Endothelial cell of umbilical vein (primary cell): Measurements from ENCODE around the gene UGT3A2. TPM values are rescaled to one million over a fixed set of nuclear protein-coding genes. Genes with fewer than 3 reads are reported as not detected.

Source experiments
- BruUV-seq: library from RNA; stranded (reverse); fragments of 400-500 nt; replicated peaks from 2 replicates; lab custom pipeline; 2021; lab: Mats Ljungman, UMichigan
- CTCF ChIA-PET: fragments of 300-600, 350-600 bp; sonication (Branson Sonifier 250); formaldehyde crosslinking; loops from one replicate; lab custom pipeline; 2021; ENCODE audit warnings: antibody characterized with exemption, inconsistent platforms; lab: Charles Lee
- POLR2A ChIA-PET: fragments of 300-600, 350-600 bp; sonication (Branson Sonifier 250); formaldehyde crosslinking; loops from one replicate; lab custom pipeline; 2021; ENCODE audit warnings: antibody characterized with exemption, inconsistent platforms; lab: Charles Lee
- DNase-seq: peaks from one replicate; pipeline ENCODE4 v3.0.0-alpha.2; 2011; ENCODE audit warnings: low read depth, low spot score
- FAIRE-seq: peaks from 2 replicates; lab custom pipeline; 2011; peaks lifted over from hg19 to GRCh38; lab: Jason Lieb, UNC
- H2AFZ ChIP-seq: 2 replicates; pipeline ENCODE4 v1.6.0; 2012; ENCODE audit warnings: low read depth, low read length, control low read depth, inconsistent platforms
- H3K27ac ChIP-seq: 2 replicates; pipeline ENCODE4 v1.5.1; 2011; ENCODE audit warnings: low read depth, mild to moderate bottlenecking, control low read depth, low read length, moderate library complexity; ENCODE audit not compliant: insufficient read depth
- H3K27me3 ChIP-seq, 2 experiments: 2 replicates each; pipeline versions ENCODE4 v1.6.0 to v1.6.1; 2011; ENCODE audit warnings: low read length in 2 of 2, mixed read lengths in 1 of 2; ENCODE audit not compliant: control insufficient read depth in 2 of 2, insufficient read depth in 2 of 2
- H3K36me3 ChIP-seq, 2 experiments: 2 replicates in 1 of 2; 3 replicates in 1 of 2; pipeline ENCODE4 v1.5.1; 2011; ENCODE audit warnings: low read length in 2 of 2, mild to moderate bottlenecking in 1 of 2, moderate library complexity in 1 of 2; ENCODE audit not compliant: control insufficient read depth in 2 of 2, insufficient read depth in 2 of 2; ENCODE audit errors: extremely low read depth in 1 of 2
- H3K4me1 ChIP-seq: 3 replicates; pipeline ENCODE4 v1.5.1; 2011; ENCODE audit warnings: mild to moderate bottlenecking, low read length; ENCODE audit not compliant: control insufficient read depth, insufficient read depth; ENCODE audit errors: extremely low read depth
- H3K4me2 ChIP-seq: 2 replicates; pipeline ENCODE4 v1.6.1; 2011; ENCODE audit warnings: low read length, control low read depth, mixed read lengths; ENCODE audit not compliant: insufficient read depth
- H3K4me3 ChIP-seq, 3 experiments: fragments of 200-600 bp in 1 of 3; sonication (generic), shearing (Covaris generic) in 1 of 3; replicated peaks in 1 of 3; 2 replicates each; pipeline ENCODE4 v1.5.1; 2011 to 2016; ENCODE audit warnings: control low read depth in 3 of 3, low read length in 3 of 3, mild to moderate bottlenecking in 2 of 3, inconsistent platforms in 1 of 3, low read depth in 1 of 3, moderate library complexity in 1 of 3; ENCODE audit not compliant: insufficient read depth in 1 of 3
- H3K79me2 ChIP-seq: 2 replicates; pipeline ENCODE4 v1.6.0; 2012; ENCODE audit warnings: low read length, inconsistent platforms; ENCODE audit not compliant: control insufficient read depth, insufficient read depth
- H3K9ac ChIP-seq: replicated peaks from 2 replicates; pipeline ENCODE3; 2011; ENCODE audit warnings: low read length, control low read depth; ENCODE audit not compliant: insufficient read depth; ENCODE audit errors: extremely low read depth
- H3K9me1 ChIP-seq: replicated peaks from 3 replicates; pipeline ENCODE4 v1.6.0; 2011; ENCODE audit warnings: mild to moderate bottlenecking, low read length; ENCODE audit not compliant: control insufficient read depth, insufficient read depth; ENCODE audit errors: extremely low read depth
- H3K9me3 ChIP-seq: replicated peaks from 2 replicates; pipeline ENCODE4 v1.5.1; 2012; ENCODE audit warnings: low read length, inconsistent platforms; ENCODE audit not compliant: control insufficient read depth, insufficient read depth
- H4K20me1 ChIP-seq: replicated peaks from 2 replicates; pipeline ENCODE3; 2011; ENCODE audit warnings: mild to moderate bottlenecking, low read length; ENCODE audit not compliant: control insufficient read depth, insufficient read depth; ENCODE audit errors: extremely low read depth
- EZH2 ChIP-seq: IDR thresholded peaks from 2 replicates; pipeline ENCODE4 v1.6.1; 2012; ENCODE audit warnings: borderline replicate concordance, low read depth, mild to moderate bottlenecking, moderate library complexity, low read length, inconsistent platforms; ENCODE audit not compliant: severe bottlenecking
- FOS ChIP-seq: IDR thresholded peaks from 2 replicates; pipeline ENCODE4 v1.6.1; 2011; ENCODE audit warnings: mild to moderate bottlenecking, low read length, moderate library complexity, borderline replicate concordance; ENCODE audit not compliant: insufficient read depth
- GATA2 ChIP-seq: IDR thresholded peaks from 2 replicates; pipeline ENCODE4 v1.7.0; 2011; ENCODE audit warnings: low read depth, mild to moderate bottlenecking, moderate library complexity, mixed read lengths, low read length; ENCODE audit not compliant: insufficient read length, insufficient read depth
- JUN ChIP-seq: IDR thresholded peaks from 2 replicates; pipeline ENCODE4 v1.6.1; 2011; ENCODE audit warnings: borderline replicate concordance, low read depth; ENCODE audit not compliant: insufficient read length, insufficient read depth
- MYC ChIP-seq: IDR thresholded peaks from one replicate; pipeline ENCODE4 v1.6.1; 2011; ENCODE audit warnings: mild to moderate bottlenecking, low read depth, low read length
- POLR2A ChIP-seq: IDR thresholded peaks from 2 replicates; pipeline ENCODE4 v1.6.1; 2012; ENCODE audit warnings: low read depth, mild to moderate bottlenecking, control low read depth, low read length
- POLR2AphosphoS5 ChIP-seq: IDR thresholded peaks from 2 replicates; pipeline ENCODE4 v1.6.1; 2012; ENCODE audit warnings: low read depth, mild to moderate bottlenecking, control low read depth, low read length, moderate library complexity; ENCODE audit not compliant: insufficient read depth
- dilution Hi-C: fragments of 300-500 bp; cut with MboI; formaldehyde crosslinking; loops from one replicate; pipeline ENCODE4 v1.15.0; 2019; ENCODE audit warnings: low sequenced_read_pairs; ENCODE audit not compliant: extremely low pct_ligation_motif_present
- intact Hi-C: fragments of 100-400 bp; cut with micrococcal nuclease; formaldehyde crosslinking; loops from one replicate; pipeline ENCODE4 v1.10.0; 2022
- polyA plus RNA-seq, 4 experiments: library from polyadenylated mRNA; depleted of rRNA in 3 of 4; stranded (reverse) in 3 of 4; unstranded in 1 of 4; fragments of >200 nt; gene quantifications; 2 replicates each; pipeline versions ENCODE4 v1.2.1 to v1.2.3, GENCODE V29; 2011 to 2012; ENCODE audit warnings: missing spikeins in 1 of 4
- total RNA-seq: library from RNA; stranded (reverse); gene quantifications from 2 replicates; pipeline ENCODE4 v1.2.3, GENCODE V29; 2021
- TF ChIP-seq, protein P1 (sequence below), 2 donors: IDR thresholded peaks; 1 replicate in 1 of 2; 2 replicates in 1 of 2; pipeline ENCODE4 v1.5.1; 2011; ENCODE audit warnings: low read length in 2 of 2, mild to moderate bottlenecking in 2 of 2, moderate library complexity in 2 of 2, control low read depth in 1 of 2, inconsistent platforms in 1 of 2, low read depth in 1 of 2; ENCODE audit not compliant: insufficient read depth in 1 of 2; ENCODE audit errors: extremely low read depth in 1 of 2
- TF ChIP-seq, protein P2 (sequence below): IDR thresholded peaks from 2 replicates; pipeline ENCODE4 v1.6.1; 2011; ENCODE audit not compliant: insufficient read depth, insufficient read length

Gene UGT3A2
- total and polyA plus RNA-seq, 2 donors (not counting 3 experiments of a cell fraction or from before 2014, with no cell fraction given) = not detected

DNA sequence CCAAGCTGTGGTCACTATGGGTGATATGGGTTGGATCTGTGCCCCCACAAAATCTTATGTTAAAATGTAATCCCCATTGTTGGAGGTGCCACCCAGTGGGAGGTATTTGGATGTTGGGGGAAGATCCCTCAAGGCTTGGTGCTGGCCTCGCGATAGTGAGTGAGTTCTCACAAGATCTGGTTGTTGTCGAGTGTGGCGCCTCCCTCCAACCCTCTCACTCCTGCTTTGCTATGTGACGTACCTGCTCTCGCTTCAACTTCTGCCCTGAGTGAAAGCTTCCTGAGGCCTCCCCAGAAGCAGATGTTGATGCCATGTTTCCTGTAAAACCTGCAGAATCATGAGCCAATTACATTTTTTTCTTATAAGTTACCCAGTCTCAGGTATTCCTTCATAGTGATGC, 35.5 kb downstream of the UGT3A2 start:
- no TSS peak for BruUV-seq

More for the DNA sequence above, 35.5 kb downstream of the UGT3A2 start:
- Histone ChIP-seq H3K9me1 (no peaks in the 10 kb centered on the region), H3K79me2 (no peaks in the 10 kb centered on the region), H3K4me1 (no peaks in the 10 kb centered on the region), H2AFZ (no peak overlapping the region), H3K4me2 (no peak overlapping the region), H3K9me3 (no peaks in the 10 kb centered on the region), H3K27ac (no peak overlapping the region), H4K20me1 (no peaks in the 10 kb centered on the region), H3K27me3 (no peaks in the 10 kb centered on the region), H3K9ac (no peak overlapping the region), H3K36me3 (no peaks in the 10 kb centered on the region), H3K4me3 (no peak overlapping the region)
- intact Hi-C loops = no loop called here
- FAIRE-seq (no peak), DNase-seq (no peak)
- dilution Hi-C loops = no loop called here
- CTCF ChIA-PET = no interaction called here
- TF ChIP-seq POLR2A (no peak), POLR2AphosphoS5 (no peak), EZH2 (no peak), FOS (no peak), MYC (no peak), JUN (no peak), GATA2 (no peak)
- TF ChIP-seq, protein P1, sequence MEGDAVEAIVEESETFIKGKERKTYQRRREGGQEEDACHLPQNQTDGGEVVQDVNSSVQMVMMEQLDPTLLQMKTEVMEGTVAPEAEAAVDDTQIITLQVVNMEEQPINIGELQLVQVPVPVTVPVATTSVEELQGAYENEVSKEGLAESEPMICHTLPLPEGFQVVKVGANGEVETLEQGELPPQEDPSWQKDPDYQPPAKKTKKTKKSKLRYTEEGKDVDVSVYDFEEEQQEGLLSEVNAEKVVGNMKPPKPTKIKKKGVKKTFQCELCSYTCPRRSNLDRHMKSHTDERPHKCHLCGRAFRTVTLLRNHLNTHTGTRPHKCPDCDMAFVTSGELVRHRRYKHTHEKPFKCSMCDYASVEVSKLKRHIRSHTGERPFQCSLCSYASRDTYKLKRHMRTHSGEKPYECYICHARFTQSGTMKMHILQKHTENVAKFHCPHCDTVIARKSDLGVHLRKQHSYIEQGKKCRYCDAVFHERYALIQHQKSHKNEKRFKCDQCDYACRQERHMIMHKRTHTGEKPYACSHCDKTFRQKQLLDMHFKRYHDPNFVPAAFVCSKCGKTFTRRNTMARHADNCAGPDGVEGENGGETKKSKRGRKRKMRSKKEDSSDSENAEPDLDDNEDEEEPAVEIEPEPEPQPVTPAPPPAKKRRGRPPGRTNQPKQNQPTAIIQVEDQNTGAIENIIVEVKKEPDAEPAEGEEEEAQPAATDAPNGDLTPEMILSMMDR (IDR thresholded peaks at IDR 0.05; ENCODE audit: extremely low read depth in 1 of 2, insufficient read depth in 1 of 2, low read depth in 1 of 2, low read length in 2 of 2) = no peak
- TF ChIP-seq, protein P2, sequence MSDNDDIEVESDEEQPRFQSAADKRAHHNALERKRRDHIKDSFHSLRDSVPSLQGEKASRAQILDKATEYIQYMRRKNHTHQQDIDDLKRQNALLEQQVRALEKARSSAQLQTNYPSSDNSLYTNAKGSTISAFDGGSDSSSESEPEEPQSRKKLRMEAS = no peak
- POLR2A ChIA-PET = no interaction called here
